Right ventricle myocardium superior (tissue), 1 donor: ENCODE data around the gene UPP1. TPM values are rescaled to one million over a fixed set of nuclear protein-coding genes. Genes with fewer than 3 reads are reported as not detected.
"Not testable (repeated sequence)": the region's sequence is repeated elsewhere in the genome, so short reads cannot be mapped to it uniquely, and the experiment has no call there.

Experiments
- ATAC-seq: fragments of 200-7000 bp; cut with Tn5 transposase; one replicate; pipeline ENCODE4 v1.9.1; 2020; ENCODE audit warnings: mild to moderate bottlenecking; ENCODE audit not compliant: poor library complexity
- DNase-seq: peaks from one replicate; pipeline ENCODE4 v3.0.0-alpha.2; 2020
- intact Hi-C: fragments of 100-400 bp; cut with DNase I; formaldehyde crosslinking; loops from one replicate; pipeline ENCODE4 v1.11.2; 2022
- long read RNA-seq: library from polyadenylated mRNA; unstranded; transcript quantifications from one replicate; pipeline ENCODE4 v2.0.0, GENCODE V29; 2021
- total RNA-seq: library from RNA; stranded (reverse); fragmentation: NEBNext Ultra II Directional; extraction: Animal tissue kit (Norgen Biotek cat#: 25700); gene quantifications from one replicate; pipeline ENCODE4 v1.2.1, GENCODE V29; 2021
- donor health status: DM: no; HTN: yes; CAD: no; lungs with severe emphysema.

The UPP1 gene
- 20.3 TPM for total RNA-seq
- long read RNA-seq, transcript UPP1-203 (9 exons, 1,375 nt) = major isoform, 6 of 17 reads
- long read RNA-seq, partial matches to known transcripts = 1 of 17 reads
- long read RNA-seq, other reads (novel, unspliced or antisense) = 4 of 17 reads

- intact Hi-C loops = no loop called here
- peak; percentile 95 for ATAC-seq
- DNase-seq = peak; percentile 97
These were observed at the start of gene UPP1 for GRCh38 chr7:48089046-48090003. UPP1 (plus strand) TSS chr7:48089265; CDS start chr7:48094784, 5,519 bp downstream.

- DNase-seq = no peak
- intact Hi-C loops = no loop called here
- ATAC-seq = no peak
These were observed 48.0 kb upstream of the UPP1 start for GRCh38 chr7:48040944-48041652.

- intact Hi-C loops = no loop called here
- no peak for ATAC-seq
- DNase-seq = no peak
These were observed 47.5 kb upstream of the UPP1 start for GRCh38 chr7:48041653-48041970.

GRCh38 chr7:48042216-48042615 lies 46.8 kb upstream of the UPP1 start:
- intact Hi-C loops = no loop called here
- no peak for DNase-seq

GRCh38 chr7:48042636-48043035 lies 46.4 kb upstream of the UPP1 start:
- DNase-seq (no peak), ATAC-seq (no peak)
- intact Hi-C loops = no loop called here

More at GRCh38 chr7:48042216-48042615, 46.8 kb upstream of the UPP1 start:
- ATAC-seq = no peak

GRCh38 chr7:48045195-48045765 lies 43.8 kb upstream of the UPP1 start:
- ATAC-seq = no peak
- intact Hi-C loops = no loop called here
- DNase-seq = no peak

GRCh38 chr7:48046458-48046857 lies 42.6 kb upstream of the UPP1 start:
- intact Hi-C loops = no loop called here
- DNase-seq = no peak
- no peak for ATAC-seq

- intact Hi-C loops = no loop called here
- no peak for ATAC-seq
- DNase-seq = no peak
These were observed 41.0 kb upstream of the UPP1 start for GRCh38 chr7:48048113-48048512.

- ATAC-seq (peak; percentile 20), DNase-seq (no peak)
- intact Hi-C loops = no loop called here
These were observed 39.2 kb upstream of the UPP1 start for GRCh38 chr7:48049850-48050249.

GRCh38 chr7:48052748-48053147 lies 36.3 kb upstream of the UPP1 start:
- DNase-seq = no peak
- intact Hi-C loops = no loop called here
- no peak for ATAC-seq

- DNase-seq (no peak), ATAC-seq (no peak)
- intact Hi-C loops = no loop called here
These were observed 35.3 kb upstream of the UPP1 start for GRCh38 chr7:48053736-48054135.

- ATAC-seq (no peak), DNase-seq (no peak)
- intact Hi-C loops = no loop called here
These were observed 30.1 kb upstream of the UPP1 start for GRCh38 chr7:48058990-48059389.

GRCh38 chr7:48059706-48060105 lies 29.4 kb upstream of the UPP1 start:
- intact Hi-C loops = no loop called here
- no peak for ATAC-seq
- no peak for DNase-seq

- ATAC-seq (no peak), DNase-seq (no peak)
- intact Hi-C loops = no loop called here
These were observed 25.1 kb upstream of the UPP1 start for GRCh38 chr7:48063985-48064384.

- no peak for DNase-seq
- intact Hi-C loops = no loop called here
- ATAC-seq = no peak
These were observed 21.6 kb upstream of the UPP1 start for GRCh38 chr7:48067475-48067874.

- intact Hi-C loops = no loop called here
- ATAC-seq = no peak
- no peak for DNase-seq
These were observed 14.8 kb upstream of the UPP1 start for GRCh38 chr7:48074204-48074654.

- DNase-seq (no peak), ATAC-seq (no peak)
- intact Hi-C loops = no loop called here
These were observed 11.6 kb upstream of the UPP1 start for GRCh38 chr7:48077423-48077822.

- ATAC-seq = no peak
These were observed 10.6 kb upstream of the UPP1 start for GRCh38 chr7:48078470-48078869.

GRCh38 chr7:48082378-48082777 lies 6.7 kb upstream of the UPP1 start:
- intact Hi-C loops, ATAC-seq, DNase-seq: not testable (repeated sequence)

More at GRCh38 chr7:48078470-48078869, 10.6 kb upstream of the UPP1 start:
- no peak for DNase-seq
- intact Hi-C loops = no loop called here
